Midbrain (tissue), 1 donor: Measurements from ENCODE around the gene SDCCAG8.

Experiments used
- DNase-seq: peaks from one replicate; lab custom pipeline; 2025; lab: John Stamatoyannopoulos, UW

The SDCCAG8 gene

DNA sequence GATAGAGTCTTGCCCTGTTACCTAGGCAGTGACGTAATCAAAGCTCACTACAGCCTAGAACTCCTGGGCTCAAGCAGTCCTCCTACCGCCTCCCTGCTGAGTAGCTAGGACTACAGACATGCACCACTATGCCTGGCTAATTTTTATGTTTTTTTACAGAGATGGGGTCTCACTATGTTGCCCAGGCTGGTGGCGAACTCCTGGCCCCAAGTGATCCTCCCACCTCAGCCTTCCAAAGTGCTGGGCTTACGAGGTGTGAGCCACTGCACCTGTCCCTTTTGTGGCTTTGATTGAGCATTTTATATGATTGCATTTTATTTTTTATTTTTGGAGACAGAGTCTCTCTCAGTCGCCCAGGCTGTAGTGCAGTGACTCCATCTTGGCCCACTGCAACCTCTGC is 25.8 kb downstream of the SDCCAG8 start:
- no peak for DNase-seq

DNA sequence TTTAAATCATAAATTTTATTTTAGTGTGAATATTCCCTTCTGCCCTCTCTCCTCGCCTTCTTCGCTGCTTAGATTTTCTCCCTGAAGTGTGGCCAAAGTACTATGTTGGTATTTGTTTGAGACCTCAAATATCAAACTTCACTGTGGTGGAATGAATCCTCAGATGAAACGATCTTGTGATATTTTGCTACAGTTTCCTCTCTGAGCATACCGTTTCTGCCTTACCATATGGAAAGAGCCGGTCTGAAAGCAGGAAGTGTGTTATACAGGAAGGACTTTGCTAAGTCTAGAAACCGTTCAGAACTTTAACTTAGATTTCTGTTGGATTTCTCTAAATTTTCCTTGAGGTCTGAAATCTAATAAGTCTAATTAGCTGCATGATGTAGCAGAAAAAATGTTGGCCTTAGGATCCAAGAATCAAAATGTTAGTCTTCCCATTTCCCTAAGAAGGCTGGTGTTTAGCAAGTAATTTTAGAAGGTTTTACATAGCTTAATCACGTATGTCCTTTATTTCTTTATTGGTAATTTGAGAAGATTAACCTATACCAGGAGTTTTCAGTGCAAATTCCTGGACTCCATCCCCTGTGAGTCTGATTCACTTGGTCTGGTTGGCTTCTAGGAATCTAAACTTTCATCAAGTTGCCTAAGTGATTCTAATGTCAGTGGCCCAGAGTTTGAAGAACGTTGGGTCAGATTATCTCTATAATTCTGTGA is 30.7 kb downstream of the SDCCAG8 start:
- no peak for DNase-seq

- DNase-seq = no peak
Measured at GRCh38 chr1:243287123-243287460, 31.3 kb downstream of the SDCCAG8 start.

- DNase-seq = peak; percentile 34
Measured at GRCh38 chr1:243287652-243288051, 31.8 kb downstream of the SDCCAG8 start.

DNA sequence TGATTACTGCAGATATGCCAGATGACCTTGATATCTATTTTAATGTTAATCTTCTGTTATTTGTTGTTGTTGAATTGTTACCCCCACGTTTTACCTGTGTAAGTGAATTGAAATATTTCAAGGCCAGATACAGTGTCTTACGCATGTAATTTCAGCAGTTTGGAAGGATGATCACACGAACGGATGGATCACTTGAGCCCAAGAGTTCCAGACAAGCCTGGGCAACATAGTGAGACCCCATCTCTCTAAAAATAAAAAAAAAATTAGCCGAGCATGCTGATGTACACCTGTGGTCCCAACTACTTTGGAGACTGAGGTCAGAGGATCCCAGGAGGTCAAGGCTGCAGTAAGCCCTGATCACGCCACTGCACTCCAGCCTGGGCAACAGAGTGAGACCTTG is 32.2 kb downstream of the SDCCAG8 start:
- DNase-seq = no peak

- DNase-seq = no peak
Measured at GRCh38 chr1:243291292-243291691, 35.5 kb downstream of the SDCCAG8 start.

DNA sequence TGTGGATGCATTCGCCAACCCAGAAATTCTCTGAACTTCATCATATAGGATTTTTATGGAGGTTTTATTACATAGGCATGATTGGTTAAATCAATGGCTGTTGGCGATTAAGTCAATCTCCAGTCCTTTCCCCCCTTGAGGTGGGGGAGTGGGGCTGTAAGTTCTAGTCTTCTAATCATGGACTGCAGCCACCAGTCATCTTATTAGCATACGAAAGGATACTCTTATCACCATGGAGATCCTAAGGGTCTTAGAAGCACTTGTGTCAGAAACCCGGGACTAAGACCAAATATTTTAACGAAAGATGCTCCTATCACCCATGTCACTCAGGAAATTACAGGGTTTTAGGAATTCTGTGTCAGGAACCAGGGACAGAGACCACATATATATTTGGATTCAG is 36.3 kb downstream of the SDCCAG8 start:
- DNase-seq = no peak

GRCh38 chr1:243293941-243294722 is 38.3 kb downstream of the SDCCAG8 start:
- no peak for DNase-seq

GRCh38 chr1:243294723-243295121 is 38.9 kb downstream of the SDCCAG8 start:
- DNase-seq = no peak

GRCh38 chr1:243299069-243299468 is 43.2 kb downstream of the SDCCAG8 start:
- DNase-seq = no peak

DNA sequence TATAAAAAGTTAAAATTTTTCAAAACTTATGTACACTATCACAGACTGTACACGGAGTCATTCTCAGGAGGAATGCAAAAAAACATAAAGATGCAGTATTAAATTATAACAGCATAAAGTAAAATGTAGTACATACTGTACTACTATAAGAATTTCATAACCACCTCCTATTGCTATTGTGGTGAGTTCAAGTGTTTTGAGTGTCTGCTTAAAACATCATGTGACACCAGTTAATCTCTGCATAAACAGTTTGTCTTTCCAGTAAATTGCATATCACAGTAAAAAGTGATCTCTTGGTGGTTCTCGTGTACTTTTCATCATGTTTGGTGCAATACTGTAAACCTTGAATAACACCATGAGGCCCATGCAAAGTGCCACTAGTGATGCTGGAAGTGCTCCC is 45.2 kb downstream of the SDCCAG8 start:
- DNase-seq = no peak

- no peak for DNase-seq
Measured at GRCh38 chr1:243311809-243312208, 56.0 kb downstream of the SDCCAG8 start.

- DNase-seq = peak; percentile 39
Measured at GRCh38 chr1:243312952-243313634, 57.3 kb downstream of the SDCCAG8 start.

DNA sequence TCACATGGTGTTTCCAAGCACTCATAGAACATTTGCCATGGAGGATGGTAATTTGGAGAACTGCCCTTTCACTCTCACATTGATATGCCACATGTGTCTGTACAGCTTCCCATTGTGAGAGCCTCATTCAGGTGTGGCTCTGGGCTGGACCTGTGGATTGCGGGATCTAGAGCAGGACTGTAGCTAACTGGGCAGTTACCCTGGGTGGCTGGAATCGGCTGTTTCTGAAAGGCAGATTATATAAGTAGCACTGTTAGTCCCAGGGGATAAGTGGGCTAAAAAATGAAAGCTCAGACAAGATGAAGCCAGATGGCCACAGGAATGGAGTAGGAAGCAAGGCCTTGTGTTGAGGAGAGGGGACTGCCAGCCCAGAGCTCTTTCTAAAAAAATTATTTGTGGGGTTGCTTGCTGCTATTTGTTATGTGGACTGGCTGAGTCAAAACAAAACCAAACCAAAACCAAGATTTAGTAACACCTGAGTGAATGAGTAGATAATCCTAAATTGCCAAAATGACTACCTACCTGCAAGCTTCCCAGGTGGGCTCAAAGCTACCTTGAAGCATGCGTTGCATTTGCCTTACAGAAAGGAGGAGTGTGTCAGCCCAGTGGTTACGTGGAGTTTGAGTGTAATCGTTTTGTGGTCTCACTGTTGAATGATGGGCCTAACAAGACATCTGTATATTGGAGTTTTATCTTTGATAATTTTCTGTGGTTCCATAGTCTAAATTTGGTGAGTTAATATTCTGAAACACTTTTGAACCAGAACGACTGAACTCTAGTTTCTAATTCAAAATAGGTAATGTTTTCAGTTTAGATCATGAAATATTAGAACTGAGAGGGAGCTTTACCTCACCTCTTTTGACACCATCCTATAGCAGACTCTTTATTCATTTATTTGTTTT is 58.0 kb downstream of the SDCCAG8 start:
- no peak for DNase-seq

DNA sequence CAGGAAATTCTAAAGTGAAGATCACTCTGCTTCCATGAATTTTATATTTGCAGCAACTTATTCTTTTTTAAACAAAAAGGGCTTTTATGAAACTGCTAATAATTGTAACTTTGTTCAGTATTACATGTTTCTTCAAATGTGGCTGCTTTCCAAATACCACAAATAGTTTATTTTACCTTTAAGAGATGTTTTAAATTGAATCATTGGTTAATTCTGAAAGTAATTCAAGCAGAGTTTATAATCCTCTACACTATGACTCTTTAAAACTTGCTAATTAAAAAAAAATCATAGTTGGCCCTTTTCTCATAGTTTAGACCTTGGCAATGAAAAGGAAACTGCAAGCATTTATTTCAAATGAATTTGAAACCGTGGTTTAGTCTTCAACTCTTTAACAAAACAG is 59.6 kb downstream of the SDCCAG8 start:
- no peak for DNase-seq

DNA sequence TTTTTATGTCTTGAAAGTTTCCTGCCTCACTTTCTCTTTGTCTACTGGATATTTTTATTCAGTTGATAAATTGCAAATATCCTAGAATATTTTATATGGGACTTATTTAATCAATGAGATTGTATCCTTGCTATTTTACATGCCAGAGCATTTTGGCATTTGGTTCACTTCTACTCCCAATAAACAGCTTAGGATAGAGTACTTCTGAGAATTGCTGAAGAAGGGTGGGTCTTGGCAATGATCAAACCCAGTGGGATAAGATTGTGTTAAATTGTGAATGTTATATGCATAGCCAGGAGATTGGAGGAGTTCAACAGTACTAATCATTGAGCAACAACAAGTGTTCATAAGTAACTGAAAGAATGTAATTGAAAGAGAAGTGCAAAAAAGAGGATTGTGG is 60.1 kb downstream of the SDCCAG8 start:
- no peak for DNase-seq

DNA sequence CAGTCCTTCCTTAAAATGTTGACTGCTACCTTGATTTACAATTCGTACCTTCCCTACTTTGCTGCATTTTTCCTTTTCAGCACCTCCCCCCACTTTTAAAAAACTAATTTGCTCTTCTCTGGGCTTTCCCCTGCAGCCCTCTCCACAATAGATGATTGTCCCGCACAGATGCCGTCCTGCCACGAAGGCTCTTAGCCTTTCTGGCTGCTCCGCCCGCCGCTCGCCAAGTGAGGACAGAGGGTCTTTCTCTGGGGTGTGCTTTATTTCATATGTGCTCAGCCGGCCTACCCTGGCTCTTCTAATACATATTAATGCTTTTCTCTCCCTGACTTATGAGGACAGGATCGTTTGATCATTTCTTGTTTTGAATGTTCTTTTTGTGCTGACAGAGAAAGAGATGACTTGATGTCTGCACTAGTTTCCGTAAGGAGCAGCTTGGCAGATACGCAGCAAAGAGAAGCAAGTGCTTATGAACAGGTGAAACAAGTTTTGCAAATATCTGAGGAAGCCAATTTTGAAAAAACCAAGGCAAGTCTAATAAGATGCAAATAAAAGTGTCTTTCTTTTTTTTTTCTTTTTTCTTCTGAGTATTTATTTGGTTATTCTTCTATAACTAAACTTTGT is 60.6 kb downstream of the SDCCAG8 start:
- DNase-seq = peak; percentile 88

DNA sequence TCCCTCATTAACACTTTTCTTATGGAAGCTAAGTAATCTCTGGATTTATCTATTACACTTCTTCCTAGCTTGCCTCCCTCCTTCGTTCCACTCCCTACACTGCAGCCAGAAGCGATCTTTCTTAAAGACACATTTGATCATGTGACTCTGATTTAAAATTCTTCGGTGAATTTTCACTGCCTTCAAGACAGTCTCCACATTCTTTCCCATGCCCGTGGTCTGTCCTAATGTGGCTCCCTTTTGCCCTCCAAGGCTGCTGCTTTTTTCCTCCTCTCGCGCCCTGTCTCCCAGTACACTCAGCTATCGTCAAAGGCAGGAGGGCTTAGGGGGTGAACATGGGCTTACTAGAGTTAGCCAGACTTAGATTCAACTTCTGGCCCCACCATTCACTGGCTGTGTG is 64.4 kb downstream of the SDCCAG8 start:
- DNase-seq = no peak

GRCh38 chr1:243322326-243322725 is 66.5 kb downstream of the SDCCAG8 start:
- DNase-seq = no peak

DNA sequence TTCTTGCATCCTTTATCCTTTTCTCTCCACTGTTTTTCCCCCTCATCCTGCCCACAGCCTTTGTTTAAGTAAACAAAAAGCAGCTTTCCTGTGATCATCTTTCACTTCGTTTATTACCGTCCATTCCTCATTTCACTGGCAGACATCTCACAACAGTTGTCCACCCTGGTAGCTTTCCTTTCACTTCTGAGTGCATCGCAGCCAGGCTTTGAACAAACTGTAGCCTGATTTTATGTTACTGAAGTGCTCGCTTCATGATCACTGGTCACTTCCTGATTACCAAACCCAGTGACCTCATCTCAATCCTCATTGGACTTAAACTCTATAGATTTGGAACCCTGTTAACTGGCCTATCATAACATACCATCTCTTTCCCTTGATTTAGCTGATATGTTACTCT is 67.7 kb downstream of the SDCCAG8 start:
- no peak for DNase-seq

- peak; percentile 69 for DNase-seq
Measured at GRCh38 chr1:243325305-243325890, 69.6 kb downstream of the SDCCAG8 start.
